HEK293 (cell line): ENCODE data around the gene MARVELD1.
"Not testable (repeated sequence)": the region's sequence is repeated elsewhere in the genome, so short reads cannot be mapped to it uniquely, and the experiment has no call there.

ENCODE experiments used
- CTCF ChIA-PET: fragments of 350-600 bp; formaldehyde crosslinking; extraction: SDS; loops from one replicate; lab custom pipeline; 2021; ENCODE audit warnings: antibody characterized with exemption; lab: Yijun Ruan, JAX
- POLR2A ChIA-PET: fragments of 300-600 bp; formaldehyde crosslinking; extraction: SDS; loops from one replicate; lab custom pipeline; 2020; ENCODE audit warnings: antibody characterized with exemption, inconsistent platforms; lab: Yijun Ruan, JAX
- H3K27ac ChIP-seq: fragments of 200-500 bp; sonication (Bioruptor generic); 2 replicates; pipeline ENCODE4 v1.5.1; 2014; ENCODE audit warnings: low read depth, low read length, control low read depth, inconsistent platforms; ENCODE audit errors: extremely low read depth
- H3K36me3 ChIP-seq, 2 experiments: fragments of 200-500 bp in 1 of 2; sonication (Bioruptor generic) in 1 of 2; 1 replicate in 1 of 2; 2 replicates in 1 of 2; pipeline ENCODE4 v1.5.1; 2014 to 2017; ENCODE audit warnings: inconsistent platforms in 2 of 2, low read length in 2 of 2; ENCODE audit not compliant: control insufficient read depth in 2 of 2, insufficient read depth in 1 of 2
- H3K4me1 ChIP-seq: fragments of 200-500 bp; sonication (Bioruptor generic); 2 replicates; pipeline ENCODE4 v1.5.1; 2014; ENCODE audit warnings: mild to moderate bottlenecking, low read length, inconsistent platforms; ENCODE audit not compliant: control insufficient read depth, insufficient read depth
- H3K4me3 ChIP-seq: 2 replicates; pipeline ENCODE4 v1.5.1; 2011; ENCODE audit warnings: low read depth, mild to moderate bottlenecking, control low read depth, low read length, moderate library complexity
- H3K9me3 ChIP-seq: fragments of 200-500 bp; sonication (Bioruptor generic); 2 replicates; pipeline ENCODE4 v1.5.1; 2014; ENCODE audit warnings: low read depth, low read length, inconsistent platforms; ENCODE audit not compliant: control insufficient read depth, insufficient read depth
- BCL11A ChIP-seq: fragments of 450-650 bp; formaldehyde crosslinking; IDR thresholded peaks from 2 replicates; pipeline ENCODE4 v1.5.1; 2016; ENCODE audit warnings: low read depth, missing biosample characterization, missing genetic modification characterization
- EGR2 ChIP-seq: fragments of 450-650 bp; formaldehyde crosslinking; IDR thresholded peaks from 2 replicates; pipeline ENCODE4 v1.5.1; 2016; ENCODE audit warnings: low read depth, missing biosample characterization, missing genetic modification characterization
- GLIS2 ChIP-seq: fragments of 450-650 bp; formaldehyde crosslinking; IDR thresholded peaks from 2 replicates; pipeline ENCODE4 v1.5.1; 2016; ENCODE audit warnings: missing biosample characterization, missing genetic modification characterization
- IKZF3 ChIP-seq: fragments of 450-650 bp; IDR thresholded peaks from 2 replicates; pipeline ENCODE4 v1.5.0; 2018; ENCODE audit warnings: missing biosample characterization, mild to moderate bottlenecking, missing genetic modification characterization, moderate library complexity
- MYNN ChIP-seq: fragments of 450-650 bp; formaldehyde crosslinking; IDR thresholded peaks from 2 replicates; pipeline ENCODE4 v1.5.1; 2016; ENCODE audit warnings: missing biosample characterization, missing genetic modification characterization, borderline replicate concordance
- MZF1 ChIP-seq: fragments of 450-650 bp; formaldehyde crosslinking; IDR thresholded peaks from 2 replicates; pipeline ENCODE4 v1.5.1; 2017; ENCODE audit warnings: missing biosample characterization, missing genetic modification characterization, borderline replicate concordance
- PRDM1 ChIP-seq: fragments of 450-650 bp; formaldehyde crosslinking; IDR thresholded peaks from 2 replicates; pipeline ENCODE4; 2016; ENCODE audit warnings: missing biosample characterization, missing genetic modification characterization
- SCRT2 ChIP-seq: fragments of 450-650 bp; formaldehyde crosslinking; IDR thresholded peaks from 2 replicates; pipeline ENCODE4 v1.5.1; 2016; ENCODE audit warnings: missing biosample characterization, missing genetic modification characterization
- TRIM28 ChIP-seq: IDR thresholded peaks from 2 replicates; pipeline ENCODE4 v1.6.1; 2011; ENCODE audit warnings: low read length, control low read depth, borderline replicate concordance
- WT1 ChIP-seq: fragments of 450-650 bp; formaldehyde crosslinking; IDR thresholded peaks from 2 replicates; pipeline ENCODE4 v1.5.1; 2016; ENCODE audit warnings: missing biosample characterization, missing genetic modification characterization
- ZBTB17 ChIP-seq: fragments of 450-650 bp; formaldehyde crosslinking; IDR thresholded peaks from 2 replicates; pipeline ENCODE4 v1.5.1; 2016; ENCODE audit warnings: missing biosample characterization, missing genetic modification characterization
- ZBTB20 ChIP-seq: fragments of 450-650 bp; formaldehyde crosslinking; IDR thresholded peaks from 2 replicates; pipeline ENCODE4 v1.5.1; 2016; ENCODE audit warnings: missing biosample characterization, missing genetic modification characterization
- ZBTB21 ChIP-seq: fragments of 450-650 bp; formaldehyde crosslinking; IDR thresholded peaks from 2 replicates; pipeline ENCODE4 v1.5.1; 2017; ENCODE audit warnings: missing biosample characterization, missing genetic modification characterization
- ZBTB44 ChIP-seq: fragments of 450-650 bp; IDR thresholded peaks from 2 replicates; pipeline ENCODE4 v1.5.1; 2018; ENCODE audit warnings: missing biosample characterization, mild to moderate bottlenecking, missing genetic modification characterization
- ZBTB48 ChIP-seq: fragments of 450-650 bp; formaldehyde crosslinking; IDR thresholded peaks from 2 replicates; pipeline ENCODE4 v1.5.1; 2016; ENCODE audit warnings: missing biosample characterization, missing genetic modification characterization
- ZEB2 ChIP-seq: fragments of 450-650 bp; formaldehyde crosslinking; IDR thresholded peaks from 2 replicates; pipeline ENCODE4 v1.5.1; 2016; ENCODE audit warnings: missing biosample characterization, missing genetic modification characterization
- ZFP41 ChIP-seq: fragments of 450-650 bp; formaldehyde crosslinking; IDR thresholded peaks from 2 replicates; pipeline ENCODE4 v1.5.1; 2016; ENCODE audit warnings: missing biosample characterization, missing genetic modification characterization, borderline replicate concordance
- ZNF2 ChIP-seq: fragments of 450-650 bp; formaldehyde crosslinking; IDR thresholded peaks from 2 replicates; pipeline ENCODE4 v1.5.1; 2016; ENCODE audit warnings: missing biosample characterization, missing genetic modification characterization
- ZNF211 ChIP-seq: fragments of 450-650 bp; formaldehyde crosslinking; IDR thresholded peaks from 2 replicates; pipeline ENCODE4 v1.5.1; 2016; ENCODE audit warnings: low read depth, missing biosample characterization, missing genetic modification characterization
- ZNF248 ChIP-seq: fragments of 450-650 bp; formaldehyde crosslinking; IDR thresholded peaks from 2 replicates; pipeline ENCODE4 v1.5.1; 2017; ENCODE audit warnings: missing biosample characterization, missing genetic modification characterization
- ZNF394 ChIP-seq: fragments of 450-650 bp; formaldehyde crosslinking; IDR thresholded peaks from 2 replicates; pipeline ENCODE4 v1.5.1; 2016; ENCODE audit warnings: missing biosample characterization, missing genetic modification characterization, mild to moderate bottlenecking, moderate library complexity, borderline replicate concordance
- ZNF449 ChIP-seq: fragments of 450-650 bp; formaldehyde crosslinking; IDR thresholded peaks from 2 replicates; pipeline ENCODE4 v1.5.1; 2017; ENCODE audit warnings: missing biosample characterization, mild to moderate bottlenecking, missing genetic modification characterization, moderate library complexity
- ZNF585B ChIP-seq: fragments of 450-650 bp; formaldehyde crosslinking; IDR thresholded peaks from 2 replicates; pipeline ENCODE4 v1.5.1; 2016; ENCODE audit warnings: missing biosample characterization, missing genetic modification characterization
- ZNF776 ChIP-seq: fragments of 450-650 bp; formaldehyde crosslinking; IDR thresholded peaks from 2 replicates; pipeline ENCODE4 v1.5.0; 2017; ENCODE audit warnings: missing biosample characterization, missing genetic modification characterization, borderline replicate concordance
- ZXDB ChIP-seq: fragments of 450-650 bp; formaldehyde crosslinking; IDR thresholded peaks from 2 replicates; pipeline ENCODE4 v1.5.1; 2016; ENCODE audit warnings: missing biosample characterization, missing genetic modification characterization

Gene MARVELD1

GRCh38 chr10:97683556-97684367 is 29.8 kb upstream of the MARVELD1 start (continued):
- TF ChIP-seq ZBTB17 (tag by site-specific recombination) (0 out of 2 replicates have a peak, but pooled peaks have one; percentile 25), ZNF248 (tag by site-specific recombination) (no peak), ZFP41 (tag by site-specific recombination) (no peak), ZBTB20 (tag by site-specific recombination) (peak; percentile 36; the same call in 1 of the 2 replicates), SCRT2 (no peak)

- H3K4me1 ChIP-seq, result peaks cover 10% of the 10 kb centered on the region; the same call in 1 of the 2 replicates
- CTCF ChIA-PET, result interaction anchor here (0.6 to 3.1 kb wide), 4 partner anchors 19 to 306 kb away, joined by 4 to 36 read pairs (median 20); no protein-coding TSS in a partner anchor
- H3K9me3 ChIP-seq, result not testable (repeated sequence)
- TF ChIP-seq MYNN, result peak; percentile 35; the same call in 1 of the 2 replicates
- TF ChIP-seq EGR2, result 0 out of 2 replicates have a peak, but pooled peaks have one; percentile 4
- TF ChIP-seq, all 188 proteins: peak for 2; not testable (repeated sequence) for 186
- not testable (repeated sequence) for H3K36me3 ChIP-seq, H3K27ac ChIP-seq, H3K4me3 ChIP-seq
- POLR2A ChIA-PET, result interaction anchor here (3.4 kb wide), 1 partner anchor 18 kb away, joined by 23 read pairs; no protein-coding TSS in a partner anchor
These were observed 29.2 kb upstream of the MARVELD1 start for GRCh38 chr10:97684368-97684713.

- ChIA-PET CTCF (interaction anchor here (0.6 to 4.2 kb wide), 4 partner anchors 18 to 306 kb away, joined by 4 to 52 read pairs (median 20); no protein-coding TSS in a partner anchor), POLR2A (interaction anchor here (3.4 kb wide), 1 partner anchor 17 kb away, joined by 23 read pairs; no protein-coding TSS in a partner anchor)
- no peaks in the 10 kb centered on the region for H3K9me3 ChIP-seq
- peaks cover 0 to 3% of the 10 kb centered on the region in 2 experiments; a peak in 1 of 3 replicates for H3K36me3 ChIP-seq
- no peak overlapping the region for H3K4me3 ChIP-seq
- H3K4me1 ChIP-seq, result peaks cover 10% of the 10 kb centered on the region; the same call in 1 of the 2 replicates
- peak overlapping the region; percentile 11; the same call in 1 of the 2 replicates for H3K27ac ChIP-seq
- TF ChIP-seq WT1, result no peak
- no peak for TF ChIP-seq ZNF2 (tag by site-specific recombination)
- no peak for TF ChIP-seq ZNF776 (tag by site-specific recombination)
- TF ChIP-seq PRDM1 (tag by site-specific recombination), result peak; percentile 55
- TF ChIP-seq IKZF3 (tag by site-specific recombination), result peak; percentile 52
- TF ChIP-seq ZBTB44, result 0 out of 2 replicates have a peak, but pooled peaks have one; percentile 16
- TF ChIP-seq ZNF585B (tag by site-specific recombination), result no peak
These were observed 28.6 kb upstream of the MARVELD1 start for GRCh38 chr10:97684866-97685394.

GRCh38 chr10:97685395-97685958 is 28.1 kb upstream of the MARVELD1 start:
- H3K4me3 ChIP-seq, result no peak overlapping the region
- ChIA-PET CTCF (interaction anchor here (0.7 to 4.6 kb wide), 5 partner anchors 9 to 586 kb away, joined by 3 to 52 read pairs (median 27); no protein-coding TSS in a partner anchor), POLR2A (interaction anchor here (2.1 to 3.4 kb wide), 2 partner anchors 17 to 51 kb away, joined by 23 to 30 read pairs; partner anchors contain the start of gene ZFYVE27)
- H3K9me3 ChIP-seq, result no peaks in the 10 kb centered on the region
- H3K36me3 ChIP-seq, result no peaks in the 10 kb centered on the region
- H3K27ac ChIP-seq, result peak overlapping the region; percentile 11; the same call in 1 of the 2 replicates
- H3K4me1 ChIP-seq, result peaks cover 10% of the 10 kb centered on the region; the same call in 1 of the 2 replicates
- TF ChIP-seq GLIS2 (tag by site-specific recombination) (peak; percentile 48; the same call in 1 of the 2 replicates), ZBTB21 (tag by site-specific recombination) (no peak), BCL11A (no peak), ZBTB20 (tag by site-specific recombination) (peak; percentile 83), ZXDB (0 out of 2 replicates have a peak, but pooled peaks have one; percentile 23), ZNF449 (peak; percentile 62; the same call in 1 of the 2 replicates), ZNF211 (tag by site-specific recombination) (no peak), TRIM28 (no peak; the same call in 1 of the 2 replicates), ZEB2 (tag by site-specific recombination) (0 out of 2 replicates have a peak, but pooled peaks have one; percentile 38), ZBTB48 (tag by site-specific recombination) (peak; percentile 44; the same call in 1 of the 2 replicates), ZNF394 (0 out of 2 replicates have a peak, but pooled peaks have one; percentile 7), MZF1 (tag by site-specific recombination) (peak; percentile 56; the same call in 1 of the 2 replicates)
